GM10266 (cell line): ENCODE results near the gene SMIM38.

ENCODE experiments used
- DNase-seq: peaks from one replicate; pipeline ENCODE4 v3.0.0; 2012; ENCODE audit errors: extremely low spot score
- TF ChIP-seq, protein P1 (sequence below): IDR thresholded peaks from 2 replicates; pipeline ENCODE4 v1.5.1; 2012; ENCODE audit warnings: mild to moderate bottlenecking, low read depth; ENCODE audit not compliant: control insufficient read depth, insufficient read depth; ENCODE audit errors: missing control alignments

SMIM38 gene

GRCh38 chr11:69123593-69124545 lies 31.9 kb upstream of the SMIM38 start:
- DNase-seq = no peak
- TF ChIP-seq, protein P1, sequence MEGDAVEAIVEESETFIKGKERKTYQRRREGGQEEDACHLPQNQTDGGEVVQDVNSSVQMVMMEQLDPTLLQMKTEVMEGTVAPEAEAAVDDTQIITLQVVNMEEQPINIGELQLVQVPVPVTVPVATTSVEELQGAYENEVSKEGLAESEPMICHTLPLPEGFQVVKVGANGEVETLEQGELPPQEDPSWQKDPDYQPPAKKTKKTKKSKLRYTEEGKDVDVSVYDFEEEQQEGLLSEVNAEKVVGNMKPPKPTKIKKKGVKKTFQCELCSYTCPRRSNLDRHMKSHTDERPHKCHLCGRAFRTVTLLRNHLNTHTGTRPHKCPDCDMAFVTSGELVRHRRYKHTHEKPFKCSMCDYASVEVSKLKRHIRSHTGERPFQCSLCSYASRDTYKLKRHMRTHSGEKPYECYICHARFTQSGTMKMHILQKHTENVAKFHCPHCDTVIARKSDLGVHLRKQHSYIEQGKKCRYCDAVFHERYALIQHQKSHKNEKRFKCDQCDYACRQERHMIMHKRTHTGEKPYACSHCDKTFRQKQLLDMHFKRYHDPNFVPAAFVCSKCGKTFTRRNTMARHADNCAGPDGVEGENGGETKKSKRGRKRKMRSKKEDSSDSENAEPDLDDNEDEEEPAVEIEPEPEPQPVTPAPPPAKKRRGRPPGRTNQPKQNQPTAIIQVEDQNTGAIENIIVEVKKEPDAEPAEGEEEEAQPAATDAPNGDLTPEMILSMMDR = peak; percentile 14

GRCh38 chr11:69125861-69126260 lies 29.9 kb upstream of the SMIM38 start:
- TF ChIP-seq, protein P1 = no peak
- no peak for DNase-seq

DNA sequence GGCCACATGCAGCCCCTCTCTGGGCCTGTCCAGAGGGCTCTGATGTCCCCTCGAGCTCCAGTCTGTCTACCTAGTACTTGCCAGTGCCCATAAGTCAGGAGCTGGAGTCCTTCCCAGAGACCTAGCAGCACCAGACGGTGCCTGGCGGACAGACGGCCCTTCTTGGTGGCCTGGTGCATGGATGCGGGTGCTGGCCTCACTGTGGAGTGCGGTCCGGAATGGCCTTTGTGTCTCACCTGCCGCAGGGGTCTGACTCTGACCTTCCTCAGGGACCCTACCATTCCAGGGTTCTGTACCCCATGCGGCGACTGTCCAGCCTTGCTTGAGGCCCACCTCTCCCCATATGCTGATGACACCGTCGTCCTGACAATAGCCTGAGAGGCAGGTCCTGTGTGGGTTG lies 29.4 kb upstream of the SMIM38 start:
- TF ChIP-seq, protein P1 = no peak
- DNase-seq = no peak

DNA sequence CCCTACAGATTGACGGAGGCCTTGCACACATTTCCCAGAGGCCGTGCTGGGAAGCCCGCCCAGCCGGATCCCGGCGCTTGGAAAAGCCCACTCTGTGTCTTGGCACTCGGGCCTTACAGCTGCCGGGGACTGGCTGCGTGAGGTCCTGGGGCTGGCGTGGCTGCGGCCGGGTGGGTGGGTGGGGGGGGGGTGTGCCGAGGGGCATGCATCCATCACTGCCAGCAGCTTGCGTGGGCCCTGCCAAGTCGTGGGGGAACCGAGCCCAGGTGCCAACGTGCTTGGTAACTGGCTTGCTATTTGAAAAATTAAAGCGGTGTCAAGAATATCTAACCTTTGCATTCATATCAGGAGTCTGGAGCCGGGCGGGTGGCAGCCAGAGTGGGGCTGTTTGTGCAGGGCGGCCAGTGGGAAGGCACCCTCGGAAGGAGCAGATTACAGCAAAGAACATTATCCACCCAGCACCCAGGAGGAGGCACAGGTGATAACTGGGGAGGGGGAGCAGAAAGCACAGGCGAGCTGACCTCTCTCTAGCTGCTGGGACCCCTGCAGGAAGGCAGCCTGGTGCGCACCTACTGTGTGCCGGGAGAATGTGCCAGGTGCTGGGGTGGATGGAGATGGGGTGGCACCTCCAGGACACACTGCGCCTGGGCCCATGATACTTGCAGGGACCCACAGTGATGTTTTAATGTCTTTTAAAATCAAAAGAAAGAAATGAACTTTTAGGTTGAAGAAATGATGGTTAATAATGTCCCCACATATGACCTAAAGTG lies 28.5 kb upstream of the SMIM38 start:
- peak; percentile 9 for DNase-seq
- TF ChIP-seq, protein P1 = no peak

- no peak for DNase-seq
- TF ChIP-seq, protein P1 = no peak
Observed at GRCh38 chr11:69127884-69128283, 27.9 kb upstream of the SMIM38 start.

DNA sequence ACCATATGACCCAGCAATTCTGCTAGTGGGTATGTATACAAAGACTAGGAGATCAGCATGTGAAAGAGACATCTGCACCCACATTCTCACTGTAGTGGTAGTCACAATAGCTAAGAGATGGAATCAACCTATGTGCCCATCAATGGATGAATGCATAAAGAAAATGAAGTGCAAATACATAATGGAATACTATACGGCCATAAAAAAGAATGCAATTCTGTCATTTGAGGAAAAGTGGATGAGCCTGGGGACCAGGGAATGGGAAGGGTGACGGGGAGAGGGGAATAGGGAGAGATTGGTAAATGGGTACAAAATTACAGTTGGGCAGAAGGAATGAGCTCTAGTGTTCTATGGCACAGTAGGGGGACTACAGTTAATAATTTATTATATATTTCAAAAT lies 26.7 kb upstream of the SMIM38 start:
- TF ChIP-seq, protein P1 = no peak
- DNase-seq = no peak
